EL (cell line): Measurements from ENCODE around the gene MLLT10.
"Not testable (repeated sequence)": the region's sequence is repeated elsewhere in the genome, so short reads cannot be mapped to it uniquely, and the experiment has no call there.

Source experiments
- DNase-seq: peaks from one replicate; pipeline ENCODE4 v3.0.0-alpha.2; 2016

MLLT10 gene

DNA sequence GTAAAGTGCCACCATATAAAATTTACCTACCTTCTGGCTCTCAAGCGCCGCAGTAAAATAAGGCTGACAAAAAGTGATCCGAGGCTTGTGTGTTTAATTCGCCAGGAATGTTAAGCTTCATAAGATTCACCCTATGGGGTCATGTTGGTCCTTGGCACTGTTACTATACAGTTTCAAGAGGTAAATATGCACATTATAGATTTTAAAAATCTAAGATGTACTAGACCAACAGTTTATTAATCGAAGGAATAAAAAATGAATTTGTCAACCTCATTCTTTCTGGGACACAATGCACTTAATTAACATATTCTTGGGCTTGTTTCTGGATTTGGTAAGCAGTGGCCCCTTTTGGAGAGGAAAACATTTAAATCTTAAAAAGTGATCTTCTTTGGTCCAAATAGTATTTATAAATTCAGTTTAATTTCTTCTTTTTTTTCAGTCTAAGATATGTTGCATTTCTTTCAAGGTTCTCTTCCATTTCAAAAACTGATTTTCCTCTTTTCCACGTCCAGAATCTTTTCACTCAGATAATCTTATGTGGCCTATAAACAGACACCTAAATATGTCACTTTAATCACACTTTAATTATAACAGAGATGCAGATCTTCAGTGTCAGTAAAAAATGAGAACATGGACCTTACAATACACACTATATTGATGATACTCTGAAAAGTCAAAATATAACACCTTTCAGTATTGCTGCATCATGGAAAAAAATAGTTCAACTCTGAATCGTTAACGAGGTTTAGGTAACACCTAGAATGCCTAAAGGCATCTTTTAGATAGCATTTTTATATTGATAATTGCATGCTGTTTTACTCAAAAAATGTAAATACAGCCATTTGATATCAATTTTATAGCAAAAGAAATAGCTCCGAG lies 4.8 kb upstream of the MLLT10 start:
- DNase-seq = no peak

DNA sequence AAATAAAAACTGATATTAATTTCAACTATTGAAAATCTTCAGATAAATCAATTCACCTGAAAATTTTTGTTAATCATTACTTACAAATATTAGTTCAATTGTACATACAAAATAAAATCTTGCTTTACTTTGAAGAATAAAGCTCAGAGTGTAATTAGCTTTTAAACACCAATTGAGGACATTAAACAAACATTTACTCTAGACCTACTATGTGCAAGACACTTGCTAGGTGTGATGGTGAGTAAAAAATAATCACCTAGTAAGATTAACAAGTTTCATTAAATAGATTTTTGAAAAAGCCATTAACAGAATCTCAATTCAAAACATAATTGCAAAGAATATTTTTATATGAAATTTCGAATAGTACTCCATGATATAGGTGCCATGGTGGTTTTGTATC lies 3.9 kb upstream of the MLLT10 start:
- no peak for DNase-seq

DNA sequence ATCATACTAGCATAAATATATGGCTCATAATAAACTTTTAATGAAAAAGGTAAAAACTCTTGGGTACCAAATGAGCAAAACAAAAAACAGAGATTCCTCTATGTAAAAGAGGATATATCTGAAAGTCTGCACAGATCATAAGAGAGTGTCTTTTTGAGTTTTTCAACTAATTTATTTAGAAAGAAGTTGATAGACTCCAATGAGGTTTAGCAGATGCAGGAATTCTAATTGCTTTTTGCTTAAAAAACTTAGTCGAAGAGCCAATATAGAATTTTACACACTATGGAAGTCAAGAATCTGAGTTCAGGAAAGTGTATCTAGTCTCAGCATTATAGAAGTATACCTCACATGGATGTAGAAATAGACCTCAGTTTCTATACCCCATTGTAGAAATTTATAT lies 3.4 kb upstream of the MLLT10 start:
- no peak for DNase-seq

DNA sequence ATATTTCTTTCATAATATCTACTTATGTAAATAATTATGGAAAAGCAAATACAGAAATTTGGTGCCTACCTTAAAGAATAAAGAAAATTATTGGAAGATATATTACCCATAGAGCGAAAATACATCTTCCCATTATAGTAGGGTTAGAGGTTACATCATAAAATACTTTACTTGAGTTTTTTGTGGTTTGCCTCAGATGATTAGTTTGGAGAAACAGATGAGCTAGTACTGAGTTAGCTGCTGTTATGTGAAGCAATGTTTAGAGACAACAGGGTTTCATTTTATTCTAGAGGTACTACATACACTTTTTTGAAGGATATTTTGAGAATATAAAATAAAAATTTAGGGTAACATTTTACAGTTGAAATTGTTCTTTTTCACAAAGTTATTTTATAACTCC lies 2.9 kb upstream of the MLLT10 start:
- DNase-seq = peak; percentile 30

DNA sequence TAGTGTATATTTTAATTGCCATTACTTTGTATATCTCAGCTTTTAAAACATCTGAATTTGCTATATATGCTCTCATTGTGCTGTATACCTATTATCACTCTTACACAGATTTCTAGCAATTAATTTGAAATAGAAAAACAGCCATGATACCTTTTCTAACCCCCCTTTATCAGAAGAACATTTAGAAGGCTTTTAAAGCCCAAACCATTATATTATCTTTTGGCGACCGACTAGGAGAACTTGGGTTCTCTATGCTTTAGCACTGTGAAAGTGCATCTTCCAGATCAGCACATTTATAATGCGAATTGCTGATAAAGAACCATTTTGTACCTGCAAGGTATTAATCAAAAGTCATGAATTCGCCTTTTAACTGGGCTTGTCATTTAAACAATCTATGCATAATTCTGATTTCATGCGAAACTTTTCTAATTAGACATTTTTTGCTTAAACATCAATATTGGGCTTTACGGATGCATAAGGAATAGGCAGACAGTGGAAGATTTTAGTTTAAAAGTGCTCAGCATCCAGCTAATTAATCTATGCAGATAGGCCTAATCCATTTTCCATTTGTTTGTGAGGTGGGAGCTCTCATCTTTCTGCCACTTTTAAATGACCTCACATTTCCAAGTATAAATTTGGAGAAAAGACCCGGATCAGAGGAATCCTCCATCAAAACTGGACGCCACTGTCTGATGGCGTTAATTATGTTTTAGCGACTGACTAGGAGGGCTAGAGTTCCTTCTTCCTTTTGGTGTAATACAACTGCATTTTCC lies 1.2 kb upstream of the MLLT10 start:
- DNase-seq = no peak

DNA sequence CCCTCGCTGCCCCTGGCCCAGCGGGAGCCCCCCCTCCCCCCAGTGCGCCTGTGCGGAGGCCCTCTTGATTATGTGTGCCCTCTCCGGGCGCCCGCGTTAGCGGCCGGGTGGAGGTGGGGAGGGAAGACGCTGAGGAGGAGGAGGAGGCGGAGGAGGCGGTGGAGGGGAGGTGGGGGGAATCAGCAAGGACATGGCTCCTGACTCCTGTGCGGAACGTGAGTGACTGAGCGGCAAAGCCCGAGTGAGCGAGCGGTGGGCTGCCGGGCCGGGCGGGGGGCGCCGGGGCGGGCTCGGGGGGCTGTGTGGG lies 201 bp downstream of the MLLT10 start:
- no peak for DNase-seq

DNA sequence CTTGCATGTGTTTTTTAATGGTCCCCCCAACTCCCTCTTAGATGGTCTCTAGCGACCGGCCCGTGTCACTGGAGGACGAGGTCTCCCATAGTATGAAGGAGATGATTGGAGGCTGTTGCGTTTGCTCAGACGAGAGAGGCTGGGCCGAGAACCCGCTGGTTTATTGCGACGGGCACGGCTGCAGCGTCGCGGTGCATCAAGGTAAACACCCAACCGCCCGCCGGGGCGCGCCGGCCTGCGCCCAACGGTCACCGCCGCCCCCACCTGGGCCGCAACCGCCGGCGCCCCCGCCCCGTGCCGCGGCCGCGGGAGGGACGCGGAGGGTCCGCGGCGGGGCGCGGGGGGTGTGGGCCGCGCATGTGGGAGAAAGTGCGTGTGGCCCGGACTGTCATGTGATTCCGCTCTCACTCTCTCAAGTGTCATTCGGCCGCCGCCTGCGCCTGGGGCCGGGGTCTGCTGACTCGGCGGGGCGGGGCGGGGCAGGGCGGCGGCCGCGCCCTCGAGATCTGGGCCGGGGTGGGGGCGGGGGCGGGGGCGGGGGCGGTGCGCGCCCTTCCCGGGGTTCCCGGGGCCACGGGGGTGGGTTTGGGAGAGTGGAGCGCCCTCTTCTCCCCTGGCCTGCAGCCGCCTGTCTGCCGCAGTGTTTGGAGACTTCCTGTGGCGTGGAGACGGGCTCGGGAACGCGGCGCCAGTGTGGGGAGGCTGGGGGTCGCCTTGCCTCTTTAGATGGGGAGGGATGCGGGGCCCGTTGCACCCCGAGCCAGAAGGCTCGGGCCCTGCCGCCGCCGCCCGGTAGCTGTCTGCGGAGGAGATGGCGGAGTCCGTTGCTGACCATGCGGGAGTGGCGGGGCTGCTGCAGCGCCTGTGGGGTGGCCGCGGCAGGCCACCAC lies 817 bp downstream of the MLLT10 start:
- peak; percentile 57 for DNase-seq

DNA sequence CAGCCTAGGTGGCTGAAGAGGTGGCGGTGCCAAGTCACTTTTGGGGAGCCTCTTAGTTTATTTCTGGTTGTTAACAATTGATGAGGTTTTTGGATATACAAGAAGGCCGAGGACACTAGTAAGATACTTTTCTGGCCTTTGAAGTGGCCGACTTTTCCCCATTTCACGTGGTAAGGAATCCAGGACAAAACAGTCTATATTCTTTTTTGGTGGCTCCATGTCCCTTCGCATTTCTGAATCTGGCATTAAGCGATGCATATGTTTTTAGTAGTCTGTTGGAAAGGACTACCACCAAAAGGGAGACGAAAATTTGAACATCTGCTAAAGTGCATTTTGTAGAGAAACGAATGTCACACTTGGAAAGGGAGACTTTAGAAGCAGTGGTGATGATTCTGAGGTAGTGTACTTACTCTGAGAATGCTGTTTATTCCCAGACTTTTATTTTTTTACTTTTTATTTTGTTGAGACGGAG lies 1.5 kb downstream of the MLLT10 start:
- peak; percentile 18 for DNase-seq

DNA sequence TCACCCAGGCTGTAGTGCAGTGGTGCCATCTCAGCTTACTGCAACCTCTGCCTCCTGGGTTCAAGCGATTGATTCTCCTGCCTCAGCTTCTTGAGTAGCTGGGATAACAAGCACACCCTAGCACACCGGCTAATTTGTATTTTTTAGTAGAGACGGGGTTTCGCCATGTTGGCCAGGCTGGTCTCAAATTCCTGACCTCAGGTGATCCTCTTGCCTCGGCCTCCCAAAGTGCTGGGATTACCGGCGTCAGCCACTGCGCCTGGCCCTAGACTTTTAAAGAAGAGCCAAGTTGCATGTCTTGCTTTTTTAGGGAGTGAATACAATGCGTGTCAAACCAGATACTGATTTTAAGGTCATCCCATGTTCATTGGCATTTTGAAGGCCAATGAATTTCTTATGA lies 1.9 kb downstream of the MLLT10 start:
- not testable (repeated sequence) for DNase-seq

DNA sequence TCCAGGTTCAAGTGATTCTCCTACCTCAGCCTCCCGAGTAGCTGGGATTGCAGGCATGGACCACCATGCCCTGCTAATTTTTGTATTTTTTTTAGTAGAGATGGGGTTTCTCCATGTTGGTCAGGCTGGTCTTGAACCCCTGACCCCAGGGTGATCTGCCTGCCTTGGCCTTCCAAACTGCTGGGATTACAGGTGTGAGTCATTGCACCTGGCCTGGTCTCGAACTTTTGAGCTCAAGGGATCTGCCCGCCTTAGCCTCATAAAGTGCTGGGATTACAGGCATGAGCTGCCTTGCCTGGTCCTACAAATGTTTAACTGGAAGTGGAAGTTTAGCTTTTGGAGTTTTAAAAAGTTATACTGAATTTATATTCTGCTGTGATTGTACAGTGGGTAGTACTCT lies 2.8 kb downstream of the MLLT10 start:
- no peak for DNase-seq

DNA sequence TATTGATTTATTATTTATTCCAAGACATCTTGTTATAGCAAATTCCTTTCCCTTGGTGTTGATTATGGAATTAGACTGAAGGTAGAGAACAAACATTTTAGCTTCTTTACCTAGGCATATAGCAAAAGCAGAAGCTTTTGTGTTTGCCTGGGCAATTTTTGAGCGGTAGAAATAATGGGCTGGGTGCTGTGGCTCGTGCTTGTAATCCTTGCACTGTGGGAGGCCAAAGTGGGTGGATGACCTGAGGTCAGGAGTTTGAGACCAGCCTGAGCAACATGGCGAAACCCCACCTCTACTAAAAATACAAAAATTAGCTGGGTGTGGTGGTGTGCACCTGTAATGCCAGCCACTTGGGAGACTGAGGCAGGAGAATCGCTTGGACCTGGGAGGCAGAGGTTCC lies 6.7 kb downstream of the MLLT10 start:
- not testable (repeated sequence) for DNase-seq

DNA sequence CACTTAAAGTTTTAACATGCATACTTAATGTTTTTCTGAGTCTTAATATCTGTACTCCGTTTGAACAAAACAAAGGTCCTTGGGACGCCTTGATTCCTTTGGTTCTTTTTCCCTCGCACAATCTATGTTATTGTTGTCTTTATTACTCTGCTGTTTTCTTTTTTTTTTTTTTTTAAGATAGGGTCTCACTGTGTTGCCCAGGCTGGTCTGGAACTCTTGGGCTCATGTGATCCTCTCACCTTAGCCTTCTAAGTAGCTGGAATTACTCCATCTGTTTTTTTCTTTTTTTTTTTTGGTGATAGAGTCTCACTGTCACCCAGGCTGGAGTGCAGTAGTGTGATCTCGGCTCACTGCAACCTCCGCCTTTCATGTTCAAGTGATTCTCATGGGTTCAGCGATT lies 13.2 kb downstream of the MLLT10 start:
- no peak for DNase-seq

DNA sequence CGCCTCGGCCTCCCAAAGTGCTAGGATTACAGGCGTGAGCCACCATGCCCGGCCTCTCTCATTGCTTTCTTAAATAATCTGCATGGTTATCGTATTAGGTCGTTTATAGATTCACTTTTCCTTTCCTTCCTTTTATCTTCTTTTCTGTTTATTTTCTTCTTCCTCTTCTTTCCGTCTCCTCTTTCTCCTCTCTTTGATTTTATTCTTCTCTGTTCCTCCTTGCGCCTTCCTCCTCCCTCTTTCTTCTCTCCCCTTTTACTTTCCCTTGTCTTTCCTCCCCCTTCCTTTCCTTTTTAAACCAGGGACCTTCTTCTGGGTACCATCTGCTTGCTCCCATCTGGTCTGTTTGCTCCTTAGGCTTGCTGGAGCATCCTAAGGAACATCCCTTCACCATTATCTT lies 18.6 kb downstream of the MLLT10 start:
- no peak for DNase-seq

DNA sequence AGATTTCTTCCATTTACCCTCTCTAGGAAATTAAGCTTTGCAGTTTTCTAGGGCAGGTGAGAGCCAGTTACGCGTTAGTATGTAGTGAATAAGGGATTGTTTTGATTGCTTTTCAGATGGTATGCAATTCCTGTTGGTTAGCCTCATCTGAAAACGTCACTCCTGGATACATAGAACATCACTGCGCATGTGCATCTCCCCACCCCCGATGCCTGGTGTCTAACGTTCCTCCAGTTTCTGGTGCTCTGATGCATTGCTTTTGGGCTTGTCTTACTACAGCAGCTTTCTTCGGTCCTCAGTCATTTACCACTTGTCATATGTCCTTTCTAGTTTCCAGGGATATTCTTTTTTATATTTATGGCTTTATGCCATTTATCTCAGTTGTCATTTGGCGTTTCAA lies 22.5 kb downstream of the MLLT10 start:
- DNase-seq = no peak

DNA sequence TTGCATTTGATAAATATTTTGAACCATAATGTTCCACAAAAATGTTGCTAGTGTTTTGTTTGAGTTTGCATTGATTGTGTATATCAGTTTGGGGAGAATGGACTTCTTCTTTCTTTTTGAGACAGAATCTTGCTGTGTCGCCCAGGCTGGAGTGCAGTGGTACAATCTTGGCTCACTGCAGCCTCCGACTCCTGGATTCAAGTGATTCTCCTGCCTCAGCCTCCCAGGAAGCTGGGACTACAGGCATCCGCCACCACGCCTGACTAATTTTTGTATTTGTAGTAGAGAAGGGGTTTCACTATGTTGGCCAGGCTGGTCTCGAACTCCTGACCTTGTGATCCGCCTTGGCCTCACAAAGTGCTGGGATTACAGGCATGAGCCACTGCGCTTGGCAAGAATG lies 25.0 kb downstream of the MLLT10 start:
- not testable (repeated sequence) for DNase-seq

DNA sequence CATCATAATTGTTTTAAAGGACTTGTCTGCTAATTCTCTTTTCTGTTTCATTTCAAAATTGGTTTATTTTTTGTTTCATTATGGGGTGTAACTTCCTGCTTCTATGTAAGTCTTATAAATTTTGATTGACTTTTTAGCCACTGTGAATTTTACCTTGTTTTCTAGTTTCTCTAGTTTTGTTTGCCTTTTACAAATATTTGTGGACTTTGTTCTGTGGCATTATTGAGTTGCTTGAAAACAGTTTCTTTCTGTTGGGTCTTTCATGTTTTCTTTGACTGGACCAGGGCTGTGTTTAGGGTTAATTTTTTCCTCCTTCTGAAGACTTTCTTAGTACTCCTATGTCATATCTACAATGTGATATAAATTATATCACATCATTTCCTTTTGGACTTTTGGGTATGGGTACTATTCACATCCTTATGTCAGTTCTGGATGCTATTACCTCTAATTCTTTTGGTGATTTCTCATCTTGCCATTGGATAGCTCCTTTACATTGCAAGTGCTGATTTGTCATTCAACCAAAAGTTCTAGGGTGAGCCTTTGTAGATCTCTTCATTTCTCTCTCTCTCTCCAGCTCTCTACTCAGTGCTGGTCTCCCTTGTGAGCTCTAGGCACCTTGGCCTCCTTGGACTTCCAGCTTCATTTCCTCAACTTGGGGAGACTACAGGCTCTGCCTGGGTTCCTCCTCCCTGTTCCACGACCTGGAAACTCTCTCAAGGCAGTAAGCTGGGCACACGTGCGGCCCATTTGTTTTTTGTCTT lies 36.9 kb downstream of the MLLT10 start:
- DNase-seq = no peak

DNA sequence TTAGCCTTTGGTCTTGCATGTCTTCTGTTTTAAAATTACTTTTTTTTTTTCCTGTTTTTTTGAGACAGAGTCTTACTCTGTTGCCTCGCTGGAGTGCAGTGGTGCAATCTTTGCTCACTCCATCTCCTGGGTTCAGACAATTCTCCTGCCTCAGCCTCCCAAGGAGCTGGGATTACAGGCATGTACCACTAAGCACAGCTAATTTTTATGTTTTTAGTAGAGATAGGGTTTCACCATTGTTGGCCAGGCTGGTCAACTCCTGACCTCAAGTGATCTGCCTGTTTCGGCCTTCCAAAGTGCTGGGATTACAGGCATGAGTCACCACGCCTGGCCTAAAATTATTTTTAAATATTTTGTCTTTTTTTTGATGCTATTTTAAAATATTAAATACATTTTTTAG lies 38.5 kb downstream of the MLLT10 start:
- peak; percentile 60 for DNase-seq

DNA sequence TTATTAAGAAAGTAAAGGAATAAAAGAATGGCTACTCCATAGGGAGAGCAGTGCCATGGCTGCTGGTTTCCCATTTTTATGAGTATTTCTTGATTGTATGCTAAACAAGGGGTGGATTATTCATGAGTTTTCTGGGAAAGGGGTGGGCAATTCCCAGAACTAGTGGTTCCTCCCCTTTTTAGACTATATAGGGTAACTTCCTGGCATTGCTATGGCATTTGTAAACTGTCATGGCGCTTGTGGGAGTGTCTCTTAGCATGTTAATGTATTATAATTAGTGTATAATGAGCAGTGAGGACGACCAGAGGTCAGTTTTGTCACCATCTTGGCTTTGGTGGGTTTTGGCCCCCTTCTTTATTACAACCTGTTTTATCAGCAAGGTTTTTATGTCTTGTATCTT lies 40.5 kb downstream of the MLLT10 start:
- not testable (repeated sequence) for DNase-seq

DNA sequence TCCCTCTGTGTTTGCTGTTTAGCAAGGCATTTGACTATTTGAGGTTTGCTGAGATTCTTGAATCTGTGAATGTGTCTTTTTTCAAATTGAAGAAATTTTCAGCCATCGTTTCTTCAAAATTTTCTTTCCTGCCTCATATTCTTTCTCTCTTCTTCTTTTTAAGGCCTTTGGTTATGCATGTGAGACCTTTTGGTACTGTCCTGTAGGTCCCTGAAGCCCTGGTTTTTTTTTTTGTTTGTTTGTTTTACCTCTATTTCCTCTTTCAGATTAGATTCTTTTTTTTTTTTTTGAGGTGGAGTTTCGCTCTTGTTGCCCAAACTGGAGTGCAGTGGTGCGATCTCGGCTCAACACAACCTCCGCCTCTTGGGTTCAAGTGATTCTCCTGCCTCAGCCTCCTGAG lies 45.3 kb downstream of the MLLT10 start:
- no peak for DNase-seq

DNA sequence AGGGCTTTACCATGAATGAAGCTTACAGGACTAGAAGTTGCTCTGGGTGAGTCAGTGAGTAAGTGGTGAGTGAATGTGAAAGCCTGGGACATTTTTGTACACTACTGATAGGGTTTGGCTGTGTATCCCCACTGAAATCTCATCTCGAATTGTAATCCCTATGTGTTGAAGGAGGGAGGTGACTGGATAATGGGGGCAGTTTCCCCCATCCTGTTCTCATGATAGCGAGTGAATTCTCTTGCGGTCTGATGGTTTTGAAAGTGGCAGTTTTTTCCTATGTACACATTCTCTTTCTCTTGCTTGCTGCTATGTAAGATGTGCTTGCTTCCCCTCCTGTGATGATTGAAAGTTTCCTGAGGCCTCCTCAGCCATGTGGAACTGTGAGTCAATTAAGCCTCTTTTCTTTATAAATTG lies 47.4 kb downstream of the MLLT10 start:
- peak; percentile 8 for DNase-seq

DNA sequence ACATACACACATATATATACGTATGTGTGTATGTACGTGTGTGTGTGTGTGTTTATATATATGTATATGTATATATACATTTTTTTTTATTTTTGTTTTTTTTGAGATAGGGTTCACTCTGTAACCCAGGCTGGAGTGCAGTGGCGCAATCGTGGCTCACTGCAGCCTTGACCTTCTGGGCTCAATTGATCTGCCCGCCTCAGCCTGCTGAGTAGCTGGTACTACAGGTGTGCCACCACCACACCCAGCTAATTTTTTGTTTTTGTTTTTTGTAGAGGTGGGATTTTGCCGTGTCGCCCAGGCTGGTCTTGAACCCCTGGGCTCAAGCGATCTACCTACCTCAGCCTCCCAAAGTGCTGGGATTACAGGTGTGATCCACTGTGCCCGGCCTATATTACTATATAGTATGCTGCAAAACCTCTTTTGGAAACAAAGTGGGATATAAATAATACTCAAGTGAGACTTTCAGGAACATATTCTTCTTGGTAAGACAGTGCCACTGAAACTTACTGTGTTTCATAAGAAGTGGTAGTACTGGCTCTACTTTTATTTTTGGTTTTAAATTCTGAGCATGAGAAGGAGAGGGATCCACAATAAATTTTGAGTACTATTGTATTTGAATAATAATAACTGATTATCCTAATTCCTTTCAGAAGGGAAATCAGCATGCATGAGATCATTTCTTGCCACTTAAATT lies 51.0 kb downstream of the MLLT10 start:
- no peak for DNase-seq

DNA sequence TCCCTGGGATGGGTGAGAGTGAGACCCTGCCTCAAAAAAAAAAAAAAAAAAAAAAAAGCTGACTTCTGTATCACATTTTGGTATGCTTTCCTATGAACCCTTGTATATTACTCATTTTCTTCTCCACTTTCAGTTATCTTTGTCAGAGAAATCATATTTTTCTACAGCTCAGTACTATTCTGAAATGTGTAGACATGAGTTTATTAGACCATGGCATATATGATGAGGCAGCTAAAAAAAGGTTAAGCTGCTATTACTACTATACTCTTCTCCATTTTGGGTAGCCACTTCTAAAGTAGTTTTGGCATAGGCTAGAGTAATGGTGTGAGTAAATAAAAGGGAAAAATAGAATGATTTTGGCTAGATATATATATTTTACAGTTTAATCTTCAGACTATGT lies 53.4 kb downstream of the MLLT10 start:
- no peak for DNase-seq
